Hepatocyte (in vitro differentiated cells): ENCODE results near the gene PLPP7. TPM values are rescaled to one million over a fixed set of nuclear protein-coding genes. Genes with fewer than 3 reads are reported as not detected.

Experiments
- DNase-seq: peaks from one replicate; pipeline ENCODE4 v3.0.0-alpha.2; 2016; ENCODE audit warnings: low spot score
- H2AFZ ChIP-seq: fragments of 200-600 bp; sonication (generic); 2 replicates; pipeline ENCODE4 v1.6.0; 2016; ENCODE audit warnings: antibody characterized with exemption, mild to moderate bottlenecking
- H3K27ac ChIP-seq: fragments of 200-600 bp; sonication (generic); 2 replicates; pipeline ENCODE4 v1.5.1; 2016; ENCODE audit warnings: mild to moderate bottlenecking
- H3K27me3 ChIP-seq: fragments of 200-600 bp; sonication (generic); 2 replicates; pipeline ENCODE4 v1.6.1; 2016
- H3K36me3 ChIP-seq: fragments of 200-600 bp; sonication (generic); replicated peaks from 2 replicates; pipeline ENCODE4 v1.5.1; 2016; ENCODE audit warnings: low read depth; ENCODE audit not compliant: insufficient read depth
- H3K4me1 ChIP-seq: fragments of 200-600 bp; sonication (generic); 2 replicates; pipeline ENCODE4 v1.5.1; 2016; ENCODE audit warnings: mild to moderate bottlenecking, moderate library complexity; ENCODE audit not compliant: insufficient read depth
- H3K4me2 ChIP-seq: fragments of 200-600 bp; sonication (generic); 2 replicates; pipeline ENCODE4 v1.6.0; 2016
- H3K4me3 ChIP-seq: fragments of 200-600 bp; sonication (generic); 2 replicates; pipeline ENCODE4 v1.5.1; 2016; ENCODE audit warnings: mild to moderate bottlenecking
- H3K79me2 ChIP-seq: fragments of 200-600 bp; sonication (generic); 2 replicates; pipeline ENCODE4 v1.6.0; 2017; ENCODE audit warnings: mild to moderate bottlenecking
- H3K9me2 ChIP-seq: fragments of 200-600 bp; sonication (generic); replicated peaks from 2 replicates; pipeline ENCODE4 v1.6.0; 2017; ENCODE audit warnings: mild to moderate bottlenecking; ENCODE audit not compliant: insufficient read depth
- H3K9me3 ChIP-seq: fragments of 200-600 bp; sonication (generic); 2 replicates; pipeline ENCODE4 v1.5.1; 2016; ENCODE audit warnings: low read depth, mild to moderate bottlenecking
- H4K20me1 ChIP-seq: fragments of 200-600 bp; sonication (generic); 2 replicates; pipeline ENCODE4 v1.6.0; 2016; ENCODE audit warnings: mild to moderate bottlenecking; ENCODE audit not compliant: insufficient read depth, poor library complexity, severe bottlenecking
- CTCF ChIP-seq: fragments of 200-600 bp; sonication (generic); IDR thresholded peaks from 2 replicates; pipeline ENCODE4 v1.5.1; 2016; ENCODE audit warnings: antibody characterized with exemption, mild to moderate bottlenecking; ENCODE audit not compliant: poor library complexity
- EZH2 ChIP-seq: fragments of 200-600 bp; sonication (generic); IDR thresholded peaks from 2 replicates; pipeline ENCODE4 v1.6.1; 2016; ENCODE audit warnings: antibody characterized with exemption, mild to moderate bottlenecking, borderline replicate concordance
- EZH2phosphoT487 ChIP-seq: fragments of 200-600 bp; sonication (generic); IDR thresholded peaks from one replicate; pipeline ENCODE4 v1.6.1; 2018; ENCODE audit warnings: antibody characterized with exemption, mild to moderate bottlenecking, low read depth, moderate library complexity; ENCODE audit not compliant: unreplicated experiment, severe bottlenecking
- WGBS: methylation state at CpG from one replicate; pipeline ENCODE4 v1.1.6; 2016; ENCODE audit warnings: low lambda C conversion rate; ENCODE audit errors: missing lambda C conversion rate; 5-methylcytosine and 5-hydroxymethylcytosine counted together
- polyA plus RNA-seq: library from polyadenylated mRNA; unstranded; fragments of >200 nt; fragmentation: Nextera tagmentation; extraction: Ambion mirVana; gene quantifications from 2 replicates; pipeline ENCODE4 v1.2.1, GENCODE V29; 2016
- total RNA-seq: library from RNA; depleted of rRNA; stranded (reverse); fragments of >200 nt; gene quantifications from 2 replicates; pipeline ENCODE4 v1.2.3, GENCODE V29; 2014

Gene PLPP7
- total and polyA plus RNA-seq, 2 experiments from 2014 or later = 0.20 to 0.46 TPM

- no peak for DNase-seq
- TF ChIP-seq EZH2phosphoT487 (no peak), CTCF (no peak), EZH2 (no peak)
- H3K4me1 ChIP-seq = peaks cover 4% of the 10 kb centered on the region
- no peaks in the 10 kb centered on the region for H3K79me2 ChIP-seq
- no peak overlapping the region for H3K27ac ChIP-seq
- no peaks in the 10 kb centered on the region for H3K36me3 ChIP-seq
- no peak overlapping the region for H2AFZ ChIP-seq
- H3K9me2 ChIP-seq = no peaks in the 10 kb centered on the region
- H3K9me3 ChIP-seq = no peaks in the 10 kb centered on the region
- H3K4me2 ChIP-seq = no peak overlapping the region
- H3K4me3 ChIP-seq = no peak overlapping the region
- peaks cover 27% of the 10 kb centered on the region for H3K27me3 ChIP-seq
- 92% methylated on average over 6 of the region's 6 CpGs for WGBS
- no peaks in the 10 kb centered on the region for H4K20me1 ChIP-seq
Observed at GRCh38 chr9:131271506-131271931, 18.0 kb upstream of the PLPP7 start.

- WGBS = 93% methylated on average over 3 of the region's 3 CpGs
- H3K4me3 ChIP-seq = no peak overlapping the region
- H3K4me1 ChIP-seq = peaks cover 4% of the 10 kb centered on the region
- DNase-seq = no peak
- no peaks in the 10 kb centered on the region for H4K20me1 ChIP-seq
- H3K27me3 ChIP-seq = peaks cover 27% of the 10 kb centered on the region
- H3K9me3 ChIP-seq = no peaks in the 10 kb centered on the region
- H3K4me2 ChIP-seq = no peak overlapping the region
- H3K36me3 ChIP-seq = no peaks in the 10 kb centered on the region
- TF ChIP-seq EZH2phosphoT487 (no peak), EZH2 (no peak), CTCF (no peak)
- no peaks in the 10 kb centered on the region for H3K79me2 ChIP-seq
- H3K27ac ChIP-seq = no peak overlapping the region
- H2AFZ ChIP-seq = no peak overlapping the region
- H3K9me2 ChIP-seq = no peaks in the 10 kb centered on the region
Observed at GRCh38 chr9:131272212-131272611, 17.3 kb upstream of the PLPP7 start.

- H3K36me3 ChIP-seq = no peaks in the 10 kb centered on the region
- H3K27me3 ChIP-seq = peaks cover 27% of the 10 kb centered on the region
- H3K79me2 ChIP-seq = no peaks in the 10 kb centered on the region
- H3K9me2 ChIP-seq = no peaks in the 10 kb centered on the region
- H4K20me1 ChIP-seq = no peaks in the 10 kb centered on the region
- no peak overlapping the region for H3K4me2 ChIP-seq
- DNase-seq = no peak
- peaks cover 4% of the 10 kb centered on the region for H3K4me1 ChIP-seq
- no peaks in the 10 kb centered on the region for H3K9me3 ChIP-seq
- TF ChIP-seq EZH2 (no peak), CTCF (no peak), EZH2phosphoT487 (no peak)
- 81% methylated on average over 22 of the region's 22 CpGs for WGBS
- H3K27ac ChIP-seq = no peak overlapping the region
- H3K4me3 ChIP-seq = no peak overlapping the region
- no peak overlapping the region for H2AFZ ChIP-seq
Observed at GRCh38 chr9:131273146-131273855, 16.2 kb upstream of the PLPP7 start.
